Peyer's patch (tissue), 4 donors: ENCODE results near the gene OTOR.

Experiments used
- POLR2A ChIP-seq, 2 donors: fragments of 450-650 bp; IDR thresholded peaks; one replicate each; pipeline ENCODE4 v1.5.1; 2017; ENCODE audit warnings: antibody characterized with exemption in 2 of 2, mild to moderate bottlenecking in 2 of 2, moderate library complexity in 2 of 2
- TF ChIP-seq, protein P1 (sequence below), 6 experiments: fragments of 450-650 bp in 4 of 6; fragments of 200-600 bp in 2 of 6; sonication (generic) in 1 of 6; IDR thresholded peaks; one replicate each; pipeline ENCODE4 v1.5.1; 2017 to 2019; ENCODE audit warnings: antibody characterized with exemption in 6 of 6, mild to moderate bottlenecking in 3 of 6, moderate library complexity in 1 of 6

DNA sequence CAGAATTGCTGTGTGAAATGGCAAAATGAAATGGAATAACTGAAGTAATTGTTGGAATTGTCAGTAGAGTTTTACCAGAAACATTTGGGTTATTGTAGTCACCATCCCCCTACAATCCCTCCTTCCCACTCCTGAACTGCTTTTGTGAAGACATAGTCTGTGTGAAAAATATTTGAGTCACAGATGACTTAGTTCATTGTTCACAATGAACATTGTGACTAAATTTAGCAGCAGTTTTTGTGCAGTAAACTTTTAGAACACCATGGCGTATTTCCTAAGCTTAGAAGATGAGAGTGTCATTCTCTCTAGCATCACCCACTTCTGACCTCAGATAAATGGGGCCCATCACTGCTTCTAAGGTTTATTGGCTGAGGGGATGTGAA is 11.0 kb downstream of the OTOR start:
- TF ChIP-seq, protein P1, sequence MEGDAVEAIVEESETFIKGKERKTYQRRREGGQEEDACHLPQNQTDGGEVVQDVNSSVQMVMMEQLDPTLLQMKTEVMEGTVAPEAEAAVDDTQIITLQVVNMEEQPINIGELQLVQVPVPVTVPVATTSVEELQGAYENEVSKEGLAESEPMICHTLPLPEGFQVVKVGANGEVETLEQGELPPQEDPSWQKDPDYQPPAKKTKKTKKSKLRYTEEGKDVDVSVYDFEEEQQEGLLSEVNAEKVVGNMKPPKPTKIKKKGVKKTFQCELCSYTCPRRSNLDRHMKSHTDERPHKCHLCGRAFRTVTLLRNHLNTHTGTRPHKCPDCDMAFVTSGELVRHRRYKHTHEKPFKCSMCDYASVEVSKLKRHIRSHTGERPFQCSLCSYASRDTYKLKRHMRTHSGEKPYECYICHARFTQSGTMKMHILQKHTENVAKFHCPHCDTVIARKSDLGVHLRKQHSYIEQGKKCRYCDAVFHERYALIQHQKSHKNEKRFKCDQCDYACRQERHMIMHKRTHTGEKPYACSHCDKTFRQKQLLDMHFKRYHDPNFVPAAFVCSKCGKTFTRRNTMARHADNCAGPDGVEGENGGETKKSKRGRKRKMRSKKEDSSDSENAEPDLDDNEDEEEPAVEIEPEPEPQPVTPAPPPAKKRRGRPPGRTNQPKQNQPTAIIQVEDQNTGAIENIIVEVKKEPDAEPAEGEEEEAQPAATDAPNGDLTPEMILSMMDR (IDR thresholded peaks at IDR 0.05), result no peak
- TF ChIP-seq POLR2A (IDR thresholded peaks at IDR 0.05), result no peak
